Activated CD8-positive, alpha-beta memory T cell treated with anti-CD3 and anti-CD28 coated beads for 1 hour (primary cell): ENCODE measurements around the gene PNPLA1.

Source experiments
- DNase-seq, 2 donors: peaks; one replicate each; pipeline ENCODE4 v3.0.0-alpha.2; 2020; ENCODE audit warnings: low read depth in 1 of 2; ENCODE audit errors: extremely low read depth in 1 of 2

Gene PNPLA1, protein sequence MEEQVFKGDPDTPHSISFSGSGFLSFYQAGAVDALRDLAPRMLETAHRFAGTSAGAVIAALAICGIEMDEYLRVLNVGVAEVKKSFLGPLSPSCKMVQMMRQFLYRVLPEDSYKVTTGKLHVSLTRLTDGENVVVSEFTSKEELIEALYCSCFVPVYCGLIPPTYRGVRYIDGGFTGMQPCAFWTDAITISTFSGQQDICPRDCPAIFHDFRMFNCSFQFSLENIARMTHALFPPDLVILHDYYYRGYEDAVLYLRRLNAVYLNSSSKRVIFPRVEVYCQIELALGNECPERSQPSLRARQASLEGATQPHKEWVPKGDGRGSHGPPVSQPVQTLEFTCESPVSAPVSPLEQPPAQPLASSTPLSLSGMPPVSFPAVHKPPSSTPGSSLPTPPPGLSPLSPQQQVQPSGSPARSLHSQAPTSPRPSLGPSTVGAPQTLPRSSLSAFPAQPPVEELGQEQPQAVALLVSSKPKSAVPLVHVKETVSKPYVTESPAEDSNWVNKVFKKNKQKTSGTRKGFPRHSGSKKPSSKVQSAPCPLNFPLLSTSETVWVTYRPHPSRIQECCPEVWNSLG

DNA sequence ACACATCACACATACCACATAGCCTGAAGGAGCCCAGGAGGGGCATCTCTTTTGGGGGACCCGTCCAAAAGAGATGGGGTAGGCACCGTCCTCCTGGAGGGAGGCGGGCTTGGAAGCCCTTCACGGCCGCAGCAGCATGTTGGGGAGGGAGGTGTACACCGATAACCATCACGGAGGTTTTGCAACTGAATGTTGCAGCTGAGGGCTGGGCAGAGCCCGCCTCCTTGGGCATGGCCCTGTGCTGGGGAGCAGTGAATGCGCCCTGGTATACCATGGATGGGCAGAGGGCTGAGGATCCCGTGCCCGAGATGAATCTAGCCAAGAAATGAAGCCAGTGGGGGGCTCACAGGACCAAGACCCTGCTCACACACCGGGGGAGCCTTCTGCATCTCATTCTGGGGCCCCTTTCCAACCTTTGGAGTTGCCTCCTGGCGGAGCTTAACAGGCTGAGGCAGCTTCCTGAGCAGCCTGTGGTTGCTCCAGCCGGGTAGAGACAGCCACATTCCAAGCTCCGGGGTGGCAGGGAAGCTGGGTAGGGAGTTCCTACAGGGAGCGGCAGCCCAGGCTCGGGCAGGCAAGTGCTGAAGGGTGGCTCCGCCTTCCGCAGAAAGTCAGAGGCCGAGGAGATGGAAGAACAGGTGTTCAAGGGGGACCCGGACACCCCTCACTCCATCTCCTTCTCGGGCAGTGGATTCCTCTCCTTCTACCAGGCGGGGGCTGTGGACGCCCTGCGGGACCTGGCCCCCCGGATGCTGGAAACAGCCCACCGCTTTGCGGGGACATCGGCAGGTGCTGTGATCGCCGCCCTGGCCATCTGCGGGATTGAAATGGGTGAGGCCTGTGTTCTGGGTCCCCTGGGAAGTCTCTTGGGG lies at the start of gene PNPLA1:
PNPLA1 (plus strand) TSS at position 227 of the 872 bp plus-strand sequence; CDS start at position 627, 400 bp downstream.
- DNase-seq = no peak

DNA sequence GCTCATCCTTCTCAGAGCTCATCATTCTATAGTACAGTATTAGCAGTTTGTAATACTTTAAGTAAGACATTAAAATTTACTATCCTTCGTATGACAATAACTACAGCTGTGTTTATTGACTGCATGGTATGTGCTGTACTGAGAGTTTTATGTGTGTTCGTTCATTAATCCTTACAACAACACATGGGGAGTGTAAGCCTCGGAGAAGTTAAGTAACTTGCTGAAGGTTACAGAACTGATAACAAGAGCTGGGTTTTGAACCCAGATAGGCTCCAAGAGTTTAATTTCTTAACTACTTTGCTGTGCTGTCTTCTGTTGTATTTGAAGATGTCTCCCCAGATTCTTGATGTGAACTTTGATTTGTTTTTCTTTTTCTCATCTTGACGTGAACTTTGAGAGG lies 49.6 kb upstream of the PNPLA1 start:
- DNase-seq = no peak

DNA sequence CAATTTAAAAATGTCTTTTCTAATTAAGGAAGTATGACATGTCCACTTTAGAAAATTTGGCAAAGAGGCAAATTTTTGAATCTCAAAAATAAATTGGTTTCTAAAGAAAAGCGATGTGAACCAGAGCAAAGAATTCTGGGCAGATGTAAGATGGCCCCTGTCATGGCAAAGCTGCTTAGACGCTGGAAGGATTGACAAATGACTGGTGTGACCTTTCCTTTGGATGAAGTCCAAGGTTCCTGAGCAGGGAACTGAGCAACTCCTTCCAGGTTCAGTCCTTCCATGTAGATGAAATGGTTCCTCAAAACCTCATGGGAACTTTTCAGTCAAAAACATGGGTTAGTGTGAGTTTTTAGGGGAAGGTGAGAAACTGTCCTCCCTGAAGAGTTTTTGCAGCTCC lies 48.2 kb upstream of the PNPLA1 start:
- DNase-seq = no peak

DNA sequence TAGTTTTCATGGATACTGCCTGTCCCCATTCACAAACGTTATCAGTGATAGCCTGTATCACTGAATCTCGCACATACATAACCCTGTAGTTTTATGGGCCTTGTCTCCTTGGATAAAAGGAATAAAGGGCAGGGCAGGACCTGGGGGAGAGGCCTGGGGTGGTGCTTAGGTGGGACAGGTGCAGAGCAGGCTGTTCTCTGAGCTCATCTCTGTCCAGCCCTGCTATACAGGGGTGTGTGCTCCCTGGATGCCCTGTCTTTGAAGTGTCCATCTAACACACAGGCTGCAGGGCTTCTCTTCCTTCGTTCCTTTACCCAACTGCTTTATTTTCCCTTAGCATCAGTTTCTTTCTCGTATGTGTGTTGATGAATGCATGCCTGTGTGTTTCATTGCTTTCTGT lies 46.9 kb upstream of the PNPLA1 start:
- DNase-seq = no peak

DNA sequence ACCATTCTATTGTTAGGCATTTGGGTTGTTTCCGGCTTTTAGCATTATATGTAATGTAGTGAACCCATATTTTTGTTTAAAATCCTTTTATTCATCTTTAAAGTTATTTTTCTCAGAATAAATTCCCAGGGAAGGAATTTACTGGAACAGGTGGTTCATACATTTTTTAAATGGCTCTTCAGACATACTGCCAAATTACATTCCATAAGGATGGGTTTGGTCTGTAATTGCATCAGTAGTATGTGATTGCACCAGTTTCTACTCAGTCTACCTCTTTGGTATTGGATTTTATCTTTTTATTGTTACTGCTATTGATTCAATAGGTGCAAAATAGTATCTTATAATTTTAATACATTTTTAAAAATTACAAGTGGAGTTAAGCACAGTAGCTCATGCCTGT lies 46.2 kb upstream of the PNPLA1 start:
- DNase-seq = no peak

DNA sequence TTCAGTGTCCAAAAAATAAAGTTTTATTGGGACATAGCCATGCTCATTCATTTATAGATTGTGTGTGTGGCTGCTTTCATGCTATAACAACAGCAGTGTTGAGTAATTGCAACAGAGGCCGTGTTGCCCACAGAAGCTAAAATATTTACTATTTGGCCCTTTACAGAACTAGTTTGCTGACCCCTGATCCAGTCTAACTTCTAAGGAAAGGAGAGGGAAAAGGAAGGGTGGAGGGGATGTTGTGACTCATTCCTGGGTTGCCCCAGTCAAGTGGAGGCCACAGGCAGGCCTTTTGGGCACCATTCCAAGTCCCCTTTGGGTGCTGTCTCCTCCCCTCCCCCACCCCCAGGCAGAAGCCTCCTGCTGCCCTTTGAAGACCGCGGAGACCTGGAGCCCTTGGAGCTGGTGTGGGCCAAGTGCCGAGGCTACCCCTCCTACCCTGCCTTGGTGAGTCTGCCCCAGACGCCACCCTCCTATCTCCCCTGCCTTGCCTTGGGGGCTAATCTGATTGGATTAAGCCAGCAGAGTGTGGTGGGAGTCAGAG lies 44.9 kb upstream of the PNPLA1 start:
- DNase-seq = no peak

DNA sequence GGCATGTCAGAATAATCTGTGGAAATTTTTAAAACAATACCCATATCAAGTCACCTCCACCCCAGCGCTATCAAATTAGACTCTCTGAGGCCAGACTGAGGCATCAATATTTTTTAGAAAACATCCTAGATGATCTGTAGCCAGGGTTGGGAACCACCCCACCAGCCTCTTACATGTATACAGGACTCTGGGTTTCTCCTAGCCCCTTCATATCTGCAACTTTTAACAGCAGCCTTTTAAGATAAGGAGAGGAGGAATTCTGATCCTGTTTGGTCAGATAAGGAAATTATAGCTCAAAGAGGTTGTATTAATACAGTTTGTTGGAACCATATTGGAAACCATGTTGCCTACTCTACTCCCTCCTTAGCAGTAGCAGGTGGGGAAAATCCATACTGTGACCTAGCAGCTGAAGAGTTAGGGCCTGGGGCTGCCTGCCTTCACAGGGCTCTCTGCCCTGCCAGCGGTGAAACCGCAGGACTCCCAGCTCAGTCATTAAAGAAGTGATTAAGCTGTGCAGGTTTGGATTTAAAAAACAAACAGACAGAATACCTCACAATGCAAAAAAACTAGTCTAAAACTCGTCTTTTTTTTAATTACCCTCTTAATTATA lies 43.3 kb upstream of the PNPLA1 start:
- no peak for DNase-seq

DNA sequence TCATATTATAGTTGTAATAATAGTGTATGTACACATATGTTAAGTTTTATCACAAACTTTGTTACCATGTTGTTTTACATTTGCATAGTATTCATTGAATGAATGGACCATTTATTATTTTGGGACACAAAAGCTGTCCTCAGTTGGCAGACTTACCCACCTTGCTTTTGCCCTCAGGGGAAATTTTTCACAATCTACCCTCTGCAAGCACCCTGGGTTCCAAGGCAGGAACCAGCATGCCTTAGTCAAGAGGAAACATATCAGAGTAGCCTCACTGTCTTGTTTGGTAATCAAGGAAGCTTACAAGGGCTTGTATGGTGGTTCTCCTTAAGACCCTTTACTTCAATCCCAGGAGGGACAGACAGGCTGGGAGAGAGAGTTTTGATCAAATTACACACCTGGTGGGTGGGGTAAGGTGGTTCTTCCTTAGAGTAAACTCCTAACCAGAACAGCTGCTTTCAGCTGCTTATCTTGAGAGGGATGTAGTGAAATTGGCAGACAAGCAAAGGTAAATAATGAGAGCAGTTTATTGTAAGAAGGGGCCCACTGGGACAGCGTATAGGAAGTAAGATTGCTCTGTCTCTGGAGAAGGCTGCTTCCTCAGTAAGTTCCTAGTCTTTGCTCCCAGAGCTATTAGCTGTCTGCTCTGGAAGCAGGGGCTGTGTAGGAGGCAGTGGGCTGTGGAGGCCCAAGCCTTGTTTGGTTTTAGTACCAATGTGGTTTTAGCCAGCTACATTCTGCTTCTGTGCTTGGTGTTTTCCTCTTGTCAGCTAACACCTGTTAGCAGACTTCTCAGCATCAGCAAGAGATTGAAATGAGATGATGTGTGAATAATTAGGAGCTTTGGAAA lies 42.3 kb upstream of the PNPLA1 start:
- DNase-seq = no peak

DNA sequence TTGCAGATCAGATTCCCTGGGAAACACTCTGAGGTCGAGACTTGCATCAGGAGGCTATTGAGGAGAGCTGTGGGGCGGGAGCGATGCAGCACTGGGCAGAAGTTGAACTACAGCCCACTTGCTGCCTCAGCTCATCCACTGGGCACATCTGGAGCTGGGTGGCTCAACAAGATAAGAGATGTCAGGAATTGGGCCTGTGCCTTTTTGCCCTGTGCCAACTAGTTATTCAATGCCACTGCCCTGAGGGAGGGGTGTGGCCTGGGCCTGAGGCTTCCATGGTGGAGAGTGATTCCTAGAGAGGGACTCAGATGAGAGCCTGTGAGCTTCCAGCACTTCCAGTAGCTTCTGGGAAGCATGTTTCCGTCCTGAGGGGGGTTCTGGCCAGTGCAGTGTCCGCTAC lies 40.6 kb upstream of the PNPLA1 start:
- DNase-seq = no peak

DNA sequence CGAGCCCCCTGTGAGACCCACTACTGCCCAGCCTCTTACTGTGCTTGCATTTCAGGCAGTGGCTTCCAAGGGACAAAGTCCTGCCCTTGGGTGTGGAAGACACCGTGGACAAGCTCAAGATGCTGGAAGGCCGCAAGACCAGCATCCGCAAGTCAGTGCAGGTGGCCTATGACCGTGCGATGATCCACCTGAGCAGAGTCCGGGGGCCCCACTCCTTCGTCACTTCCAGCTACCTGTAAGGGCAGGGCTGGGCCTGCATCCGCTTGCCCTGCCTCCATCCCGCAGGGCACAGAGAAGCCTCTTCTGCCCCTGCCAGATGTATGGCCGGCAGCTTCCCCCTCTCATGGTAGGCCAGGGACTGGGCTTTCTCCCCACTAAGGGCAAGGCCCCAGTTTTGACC lies 39.5 kb upstream of the PNPLA1 start:
- no peak for DNase-seq

DNA sequence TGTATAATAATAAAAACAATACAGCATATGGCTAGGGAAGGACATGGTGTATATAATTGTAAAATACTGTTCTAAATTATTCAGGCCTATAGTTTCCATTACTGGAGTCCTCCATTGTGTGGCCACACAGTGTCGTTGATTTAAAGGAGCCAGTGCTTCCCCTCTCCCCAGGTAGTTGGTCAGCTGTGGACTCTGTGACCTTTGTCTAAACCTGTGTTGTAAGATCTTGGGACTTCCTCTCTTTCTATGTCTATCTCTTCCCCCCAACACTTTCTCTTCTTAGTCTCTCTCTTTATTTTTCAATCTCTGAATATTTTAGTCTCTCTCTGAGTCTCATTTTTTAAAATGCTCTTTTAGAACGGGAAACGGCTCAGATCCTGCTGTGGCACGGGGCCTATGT lies 37.7 kb upstream of the PNPLA1 start:
- no peak for DNase-seq

DNA sequence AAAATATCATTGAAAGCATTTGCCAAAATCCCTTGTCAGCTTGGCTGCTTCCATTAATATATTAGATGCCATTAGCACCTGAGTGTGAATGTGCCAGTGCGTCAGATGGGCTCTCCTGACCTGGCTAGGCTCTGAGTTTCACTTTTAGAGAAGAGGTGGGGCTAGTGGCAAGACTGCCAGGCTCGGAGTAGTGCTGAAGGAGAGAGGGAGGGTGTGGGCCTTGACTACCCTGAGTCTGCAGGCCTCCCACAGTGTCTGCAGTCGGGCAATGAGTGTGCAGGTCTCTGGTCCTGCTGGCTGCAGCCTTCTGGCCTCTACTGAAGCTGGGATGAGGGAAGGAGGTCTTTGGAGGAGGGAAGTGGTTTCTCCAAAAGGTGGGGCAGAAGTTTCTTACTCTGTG lies 34.6 kb upstream of the PNPLA1 start:
- DNase-seq = no peak

DNA sequence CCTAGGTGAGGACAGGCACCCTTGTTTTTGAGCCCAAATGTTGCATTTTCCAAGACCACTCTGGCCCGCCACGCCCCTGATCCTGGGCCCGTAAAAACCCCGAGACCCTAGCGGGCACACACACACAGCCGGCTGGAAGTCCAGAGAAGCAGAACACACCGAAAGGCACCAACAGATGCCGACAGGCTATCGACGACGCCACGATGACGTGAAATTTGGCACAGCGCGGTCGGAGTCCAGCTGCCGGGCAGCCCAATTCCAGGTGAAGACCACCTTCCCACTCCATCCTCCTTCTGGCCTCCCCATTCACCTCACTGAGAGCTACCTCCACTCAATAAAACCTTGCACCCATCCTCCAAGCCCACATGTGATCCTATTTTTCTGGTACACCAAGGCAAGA lies 34.0 kb upstream of the PNPLA1 start:
- no peak for DNase-seq

DNA sequence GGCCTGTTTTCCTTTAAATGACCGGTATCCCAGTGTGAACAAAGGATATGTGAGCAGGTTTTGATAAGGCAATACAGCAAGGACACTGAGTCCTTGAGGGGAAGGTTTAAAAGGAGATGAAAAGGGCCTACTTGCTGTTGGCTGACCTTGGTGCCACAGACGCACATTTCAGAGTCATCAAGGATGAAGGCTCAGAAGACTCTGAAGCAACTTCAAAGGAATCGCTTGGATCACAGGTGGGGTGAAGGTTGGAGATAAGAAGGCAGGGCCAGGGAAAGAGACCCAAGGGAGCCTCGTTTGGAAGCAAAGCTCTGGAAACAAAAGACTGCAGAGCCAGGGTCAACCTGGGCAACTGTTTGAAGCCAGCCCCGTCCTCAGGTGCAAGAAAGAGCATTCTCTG lies 30.1 kb upstream of the PNPLA1 start:
- DNase-seq = no peak

DNA sequence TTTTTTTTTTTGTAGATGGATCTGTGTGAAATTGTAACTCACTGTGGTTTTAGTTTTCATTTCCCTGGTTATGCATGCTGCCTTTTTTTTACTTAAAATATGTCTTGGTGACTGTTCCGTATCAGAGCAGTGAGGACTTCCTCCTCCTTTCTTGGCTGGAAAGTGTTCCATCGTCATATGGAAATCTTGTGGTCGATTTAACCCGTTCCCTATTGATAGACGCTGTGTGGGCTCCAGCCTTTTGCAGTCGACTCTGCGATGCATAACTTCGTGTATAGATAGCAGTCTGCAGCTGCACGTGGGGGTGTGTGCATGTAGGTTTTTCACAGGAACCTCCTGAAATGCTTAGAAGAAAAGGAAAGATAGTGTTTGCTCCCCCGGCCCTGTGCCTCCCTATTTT lies 28.1 kb upstream of the PNPLA1 start:
- DNase-seq = no peak

DNA sequence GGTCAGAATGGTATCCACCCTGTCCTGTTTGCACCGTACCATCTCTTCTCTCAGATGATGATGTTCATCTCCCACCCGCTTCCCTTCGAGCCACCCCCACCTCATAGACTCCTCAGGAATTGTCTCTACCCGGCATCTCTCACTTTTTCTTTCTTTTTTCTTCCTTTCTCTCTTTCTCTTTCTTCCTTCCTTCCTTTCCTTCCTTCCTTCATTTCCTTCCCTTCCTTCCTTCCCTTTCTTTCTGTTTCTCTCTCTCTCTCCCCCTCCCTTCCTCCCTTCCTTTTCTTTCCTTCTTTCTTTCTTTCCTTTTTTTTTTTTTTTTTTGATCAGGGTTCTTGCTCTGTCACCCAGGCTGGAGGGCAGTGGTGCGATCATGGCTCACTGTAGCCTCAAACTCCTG lies 27.7 kb upstream of the PNPLA1 start:
- no peak for DNase-seq

DNA sequence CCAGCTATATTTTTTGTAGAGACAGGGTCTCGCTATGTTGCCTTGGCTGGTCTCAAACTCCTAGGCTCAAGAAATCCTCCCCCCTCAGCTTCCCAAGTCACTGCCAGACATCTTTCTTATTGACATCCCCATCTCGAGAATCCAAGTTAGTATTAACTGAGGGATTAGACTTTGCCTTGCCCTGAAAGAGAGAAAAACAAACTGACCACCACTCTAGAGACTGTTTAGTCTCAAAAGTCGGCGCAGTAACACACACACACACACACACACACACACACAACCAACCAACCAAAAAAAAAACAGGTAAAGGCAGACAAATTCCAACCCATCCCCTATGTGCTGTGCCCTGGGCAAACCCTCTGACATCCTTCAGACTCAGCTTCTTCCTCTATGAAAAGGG lies 27.2 kb upstream of the PNPLA1 start:
- no peak for DNase-seq

DNA sequence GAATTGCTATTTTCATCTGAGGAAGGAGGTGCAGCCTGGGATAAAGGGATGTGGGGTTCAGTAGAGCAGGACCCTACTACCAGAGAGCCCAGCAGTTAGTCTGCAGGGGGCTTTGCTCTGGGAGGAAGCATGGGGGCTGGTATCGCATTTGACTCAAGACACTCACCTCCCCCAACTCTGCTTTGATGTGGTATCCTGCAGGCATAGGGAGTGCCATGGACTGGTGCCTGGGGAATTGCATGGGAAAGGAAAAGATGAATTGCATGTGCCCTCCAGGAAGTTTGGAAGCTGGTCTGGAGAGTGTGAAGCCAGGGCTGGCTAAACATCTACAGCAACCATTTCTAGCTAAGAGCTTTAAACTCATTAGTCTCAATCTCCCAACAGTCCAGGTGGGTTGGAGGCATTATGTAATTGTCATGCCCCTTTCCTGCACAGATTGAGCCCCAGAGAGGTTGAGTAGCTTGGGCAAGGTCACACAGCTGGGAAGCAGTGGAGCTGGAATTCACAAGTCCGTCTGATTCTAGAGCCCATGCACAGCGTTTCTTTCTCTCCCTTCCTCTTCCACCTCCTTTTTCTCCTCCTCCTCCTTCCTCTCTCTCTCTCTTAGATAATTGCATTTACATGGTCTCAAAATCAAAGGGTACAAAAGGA lies 26.2 kb upstream of the PNPLA1 start:
- DNase-seq = no peak

DNA sequence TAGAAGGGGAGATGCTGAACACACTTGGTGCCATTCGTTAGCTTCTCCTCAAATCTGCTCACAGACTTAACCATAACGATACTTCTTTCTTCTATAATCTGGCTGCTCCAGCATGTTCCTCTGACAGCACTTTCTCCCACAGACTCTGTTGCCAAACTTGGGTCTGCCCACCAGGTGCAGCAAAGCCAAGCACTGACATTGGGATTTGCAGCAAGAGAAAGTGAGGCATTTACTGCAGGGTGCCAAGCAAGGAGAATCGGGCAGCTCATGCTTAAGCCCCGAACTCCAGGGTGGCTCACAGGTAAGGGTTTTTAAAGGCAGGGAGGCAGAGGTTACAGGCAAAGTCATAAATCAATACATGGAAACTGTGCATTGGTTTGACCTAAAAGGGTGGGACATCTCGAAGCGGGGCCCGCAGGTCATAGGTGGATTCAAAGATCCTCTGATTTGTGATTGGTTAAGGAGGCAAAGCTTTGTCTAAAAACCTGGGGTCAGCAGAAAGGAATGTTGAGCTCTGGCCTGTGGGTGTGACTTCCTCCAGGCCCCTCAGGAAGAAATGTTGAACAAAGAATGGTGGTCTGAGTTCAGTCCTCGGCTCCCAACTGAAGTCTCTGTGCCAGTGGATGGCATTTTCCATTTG lies 25.1 kb upstream of the PNPLA1 start:
- no peak for DNase-seq
